Activated T-cell treated with anti-CD3 and anti-CD28 coated beads, Interleukin-2, amount 50 U/mL, for 48 hours (primary cell): Measurements from ENCODE around the gene SEC22C.

Experiments used
- DNase-seq, 2 experiments: peaks; one replicate each; pipeline ENCODE4 v3.0.0-alpha.2; 2020

Gene SEC22C

GRCh38 chr3:42510325-42510724 is 71.4 kb downstream of the SEC22C start:
- DNase-seq, result no peak

GRCh38 chr3:42509111-42509510 is 72.7 kb downstream of the SEC22C start:
- DNase-seq, result no peak

GRCh38 chr3:42508562-42508961 is 73.2 kb downstream of the SEC22C start:
- no peak for DNase-seq

- DNase-seq, result no peak
Measured at GRCh38 chr3:42507761-42508335, 73.9 kb downstream of the SEC22C start.

- peak in 1 of 2 experiments; percentile 32 for DNase-seq
Measured at GRCh38 chr3:42507252-42507651, 74.5 kb downstream of the SEC22C start.

DNA sequence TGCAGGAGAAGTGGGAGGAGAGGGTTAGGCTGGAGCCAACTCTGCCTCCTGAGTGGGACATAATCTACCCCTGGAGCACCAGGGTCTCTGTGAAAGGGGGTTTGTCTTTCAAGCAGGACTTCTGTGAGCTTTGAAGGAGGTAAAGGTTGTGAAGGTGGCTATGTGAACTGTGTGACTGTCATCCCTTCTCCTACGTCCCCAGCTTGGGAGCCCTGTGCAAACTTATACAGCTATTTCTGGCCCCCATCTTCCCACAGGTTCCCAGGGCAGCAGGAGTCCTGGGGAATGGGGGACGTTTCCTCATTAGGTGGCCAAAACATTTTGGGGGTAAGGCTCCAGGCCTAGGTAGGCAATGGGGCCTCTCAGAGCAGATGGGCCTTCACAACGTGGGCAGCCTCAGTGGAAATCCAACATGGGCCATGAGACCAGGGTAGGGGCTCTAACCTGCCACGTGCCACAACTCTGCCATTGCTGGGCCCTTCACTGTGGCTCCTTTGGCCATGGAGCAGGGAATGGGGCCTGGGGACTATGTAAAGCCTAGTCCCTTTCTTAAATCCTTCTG is 75.8 kb downstream of the SEC22C start:
- DNase-seq, result peak; percentile 11 to 16

DNA sequence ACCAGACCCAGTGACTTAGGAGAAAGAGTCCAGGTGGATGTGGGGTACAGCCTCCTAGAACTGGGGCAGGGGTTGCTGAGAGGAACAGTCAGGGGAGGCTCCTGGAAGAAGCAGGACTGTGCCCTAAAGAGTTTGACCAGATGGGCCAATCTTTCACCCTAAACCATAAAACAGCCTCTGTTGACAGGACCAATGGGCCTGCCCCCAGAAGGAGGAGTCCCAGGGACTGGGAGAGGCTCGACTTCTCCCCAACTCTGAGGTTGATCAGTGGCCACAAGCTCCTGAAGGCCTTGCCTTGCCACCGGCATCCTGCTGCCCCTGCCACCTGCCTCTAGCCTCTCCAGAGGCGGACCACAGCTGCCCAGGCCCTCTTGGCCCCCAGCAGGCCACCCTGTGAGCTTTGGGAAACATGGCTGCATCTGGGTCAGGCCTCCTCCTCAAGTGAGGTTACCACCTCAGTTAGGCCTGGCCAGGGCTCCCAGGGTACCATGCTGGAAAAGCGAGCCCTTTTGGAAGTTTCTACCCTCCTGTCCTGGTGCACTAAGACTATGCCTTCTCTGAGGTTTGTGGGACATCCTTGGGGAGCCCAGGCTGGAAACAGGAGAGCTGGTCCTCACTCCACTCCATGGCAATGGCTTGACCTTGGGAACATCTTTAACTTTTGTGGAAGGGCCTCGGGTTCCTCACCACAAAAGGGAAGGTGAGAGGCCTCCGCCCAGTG is 76.5 kb downstream of the SEC22C start:
- DNase-seq, result peak in 1 of 2 experiments; percentile 17

DNA sequence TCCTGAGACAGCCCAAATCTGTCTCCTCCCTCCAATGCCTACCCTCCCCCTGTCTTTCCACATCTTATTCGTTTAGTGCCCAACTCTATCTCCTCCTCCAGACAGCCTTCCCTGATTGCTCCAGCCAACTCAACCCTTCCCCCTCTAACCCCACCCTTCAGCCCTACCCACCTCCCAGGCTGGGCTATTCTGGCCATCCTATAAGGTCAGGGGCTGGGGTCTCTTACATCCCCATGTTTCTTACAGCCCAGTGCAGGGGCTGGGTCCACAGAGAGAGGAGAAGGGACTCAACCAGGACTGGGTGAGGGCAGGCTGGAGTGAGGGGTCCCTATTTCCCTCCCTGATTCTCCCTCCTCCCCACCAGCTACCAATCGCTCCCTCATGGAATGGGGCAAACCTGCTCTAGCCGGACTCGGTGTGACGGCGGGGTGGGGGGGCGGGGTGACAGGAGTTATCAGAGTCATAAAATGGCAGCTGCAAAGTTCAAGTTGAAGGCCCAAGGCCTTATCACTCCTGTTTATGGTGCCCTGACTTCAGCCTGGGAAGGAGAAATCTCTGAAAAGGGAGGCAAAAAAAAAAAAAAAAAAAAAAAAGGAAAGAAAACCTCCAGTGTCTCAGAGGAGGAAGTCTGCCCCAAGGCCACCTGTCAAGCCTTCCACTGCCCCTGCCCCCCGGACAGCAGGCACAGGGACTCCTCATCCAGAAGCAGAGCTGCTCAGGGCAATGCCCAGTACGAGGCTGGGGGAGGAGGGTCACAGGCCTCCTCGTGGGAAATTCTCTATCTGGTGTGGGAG is 77.2 kb downstream of the SEC22C start:
- DNase-seq, result peak; percentile 12 to 14

GRCh38 chr3:42503957-42504333 is 77.8 kb downstream of the SEC22C start:
- peak; percentile 12 to 17 for DNase-seq

GRCh38 chr3:42503251-42503924 is 78.4 kb downstream of the SEC22C start:
- DNase-seq, result peak; percentile 17 to 22

GRCh38 chr3:42502429-42503250 is 79.1 kb downstream of the SEC22C start, which contains the start of gene VIPR1:
VIPR1 (plus strand) TSS chr3:42502643; CDS start chr3:42502736, 93 bp downstream.
- peak; percentile 92 to 95 for DNase-seq

GRCh38 chr3:42501681-42502428 is 79.9 kb downstream of the SEC22C start:
- DNase-seq, result peak; percentile 78 to 82

GRCh38 chr3:42501321-42501680 is 80.5 kb downstream of the SEC22C start:
- DNase-seq, result no peak

DNA sequence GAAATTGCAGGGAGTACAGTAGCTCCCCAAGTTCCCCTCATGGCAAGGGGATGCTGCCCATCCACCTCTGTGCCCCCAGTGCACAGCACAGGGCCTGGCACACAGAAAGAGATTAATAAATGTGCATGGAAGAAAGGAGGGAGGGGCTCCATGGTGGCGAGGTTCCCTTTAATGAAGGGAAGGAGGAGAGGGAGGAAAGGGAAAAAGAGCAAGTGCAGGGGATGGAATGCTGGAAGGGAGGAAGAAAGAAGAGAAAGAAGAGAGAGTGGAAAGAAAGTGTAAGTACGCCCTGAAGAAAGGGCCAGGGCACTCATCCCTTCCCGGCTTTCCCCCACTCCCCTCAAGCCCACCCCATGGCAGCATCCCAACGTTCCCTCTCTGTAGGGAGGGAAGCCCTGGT is 80.9 kb downstream of the SEC22C start:
- DNase-seq, result peak in 1 of 2 experiments; percentile 4

DNA sequence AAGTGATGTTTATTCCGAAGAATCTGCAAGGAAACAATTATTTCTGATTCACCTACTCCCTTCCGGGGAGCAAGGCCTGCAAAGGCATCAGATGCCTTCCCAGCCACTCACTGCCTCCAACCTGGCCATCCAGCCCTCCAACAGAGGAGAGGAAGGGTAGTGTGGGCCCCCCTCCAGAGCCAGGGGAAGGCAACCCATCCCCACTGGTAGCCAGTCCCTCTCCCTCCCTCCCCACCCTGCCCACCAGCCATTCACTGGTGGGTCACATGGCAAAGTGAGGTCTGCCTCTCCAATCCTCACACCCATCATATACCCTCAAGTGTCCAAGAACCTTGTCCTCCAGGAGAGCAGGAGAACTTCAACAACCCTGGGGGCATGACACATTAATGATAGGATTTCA is 81.7 kb downstream of the SEC22C start:
- peak in 1 of 2 experiments; percentile 10 for DNase-seq

DNA sequence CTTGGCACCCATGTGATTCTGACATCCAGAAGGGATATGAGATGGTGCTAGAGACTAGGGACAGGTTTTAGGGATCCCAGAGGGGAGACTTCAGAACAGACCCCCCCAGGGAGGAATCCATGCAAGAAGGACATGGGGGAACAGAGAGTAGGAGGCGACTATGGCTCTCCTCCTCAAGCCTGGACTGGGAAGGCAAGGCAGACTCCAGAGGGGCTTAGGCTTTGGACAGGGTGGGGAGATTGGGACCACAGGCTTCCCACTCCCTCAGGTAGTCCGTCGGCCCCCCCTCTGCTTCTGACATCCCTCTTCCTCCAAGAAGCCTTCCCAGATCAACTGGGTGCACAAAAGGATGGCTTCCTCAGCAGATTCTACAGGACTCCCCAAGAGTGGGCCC is 82.3 kb downstream of the SEC22C start:
- no peak for DNase-seq

DNA sequence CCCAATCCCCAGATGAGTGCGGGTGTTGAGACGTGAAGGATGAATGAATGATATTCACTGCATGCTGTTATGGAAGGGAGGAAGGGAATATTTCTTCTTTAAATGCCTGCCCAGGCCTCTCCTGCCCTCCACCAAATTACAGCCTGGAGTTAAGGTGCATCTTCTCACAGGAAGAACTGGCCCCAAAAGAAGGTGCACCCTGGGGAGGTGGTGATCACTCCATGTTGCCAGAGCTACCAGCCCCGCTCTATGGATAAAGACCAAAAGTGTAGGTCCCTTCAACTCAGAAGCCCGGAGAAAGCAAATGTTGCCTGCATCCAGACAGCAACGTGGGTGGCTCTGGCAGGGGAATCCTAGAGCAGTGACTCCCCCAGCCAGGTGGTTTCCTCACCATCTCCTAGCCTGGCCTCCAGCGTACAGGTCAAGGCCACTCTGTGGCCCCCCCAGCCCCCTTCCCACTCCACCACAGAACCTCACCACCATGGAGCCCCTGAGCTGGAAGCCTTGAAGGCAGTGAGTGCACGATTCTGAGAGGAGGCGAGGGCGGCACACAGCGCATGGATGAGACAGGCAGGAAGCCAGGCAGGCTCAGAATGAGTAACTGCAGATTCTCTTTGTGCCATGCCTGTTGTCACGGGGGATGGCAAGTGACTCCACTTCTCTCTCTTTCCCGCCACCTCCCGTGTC is 82.8 kb downstream of the SEC22C start:
- peak; percentile 40 to 48 for DNase-seq

- DNase-seq, result peak in 1 of 2 experiments; percentile 11
Measured at GRCh38 chr3:42498034-42498433, 83.7 kb downstream of the SEC22C start.
